ENCODE data around the gene ERO1B. TPM values are rescaled to one million over a fixed set of nuclear protein-coding genes. Genes with fewer than 3 reads are reported as not detected.

Gene ERO1B
- total and polyA plus RNA-seq, 12 donors = 4.0 to 7.0 (median 5.6) TPM

GRCh38 chr1:236313427-236313826 lies 31.7 kb upstream of the ERO1B start:
- Histone ChIP-seq H3K27ac (no peak overlapping the region), H3K9me3 (no peaks in the 10 kb centered on the region), H3K36me3 (no peaks in the 10 kb centered on the region), H3K4me1 (no peaks in the 10 kb centered on the region), H3K4me3 (no peak overlapping the region), H3K27me3 (no peaks in the 10 kb centered on the region)
- no peak for DNase-seq
- intact Hi-C loops (cut with DNase I) = no loop called here
- no peak for TF ChIP-seq CTCF (IDR thresholded peaks at IDR 0.05)
- WGBS, 2 donors = 83 to 87% methylated on average over 2 of the region's 2 CpGs
- ATAC-seq = no peak

DNA sequence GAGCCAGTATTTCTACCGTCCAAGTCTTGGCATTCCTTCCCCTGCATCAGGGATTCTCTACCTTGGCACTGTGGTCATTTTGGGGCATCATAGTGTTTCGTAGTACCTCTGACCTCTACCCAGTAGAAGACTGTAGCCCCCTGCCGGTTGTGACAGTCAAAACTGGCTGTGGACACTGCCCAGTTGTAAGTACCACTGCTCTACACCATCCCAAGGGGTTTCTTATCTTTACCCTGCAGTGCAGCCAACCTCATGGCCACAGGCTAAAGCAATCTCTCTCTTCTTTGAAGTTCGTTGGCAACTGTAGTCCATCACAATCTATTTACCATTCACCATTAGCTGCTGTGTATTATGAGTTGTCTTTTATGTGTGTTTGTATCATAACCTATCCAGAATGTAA lies 29.3 kb upstream of the ERO1B start:
- Histone ChIP-seq H3K27ac (no peak overlapping the region), H3K36me3 (no peaks in the 10 kb centered on the region), H3K9me3 (no peaks in the 10 kb centered on the region), H3K4me1 (no peaks in the 10 kb centered on the region), H3K4me3 (no peak overlapping the region), H3K27me3 (no peaks in the 10 kb centered on the region)
- 46 to 49% methylated on average over 4 of the region's 4 CpGs for WGBS, 2 donors
- no peak for TF ChIP-seq CTCF (IDR thresholded peaks at IDR 0.05)
- ATAC-seq (no peak), DNase-seq (no peak)
- intact Hi-C loops (cut with DNase I) = no loop called here

DNA sequence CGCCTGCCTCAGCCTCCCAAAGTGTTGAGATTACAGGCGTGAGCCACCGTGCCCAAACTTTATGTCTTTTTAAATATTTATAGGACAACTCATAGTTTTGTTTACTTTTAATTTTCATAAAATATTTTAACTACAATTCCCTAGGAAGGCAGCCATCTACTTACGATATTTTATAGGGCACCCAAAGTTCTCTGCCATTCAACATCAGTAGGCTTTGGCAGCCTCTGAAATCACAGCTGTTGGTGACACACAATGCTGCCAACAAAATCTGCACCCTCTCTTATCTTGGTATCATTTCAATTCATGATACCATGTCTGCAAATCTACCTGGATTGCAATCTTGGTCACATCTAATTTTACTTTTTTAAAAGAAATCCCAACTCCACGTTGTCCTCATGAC lies 27.1 kb upstream of the ERO1B start:
- WGBS, 2 donors = 90 to 92% methylated on average over 5 of the region's 5 CpGs
- TF ChIP-seq CTCF (IDR thresholded peaks at IDR 0.05) = no peak
- Histone ChIP-seq H3K9me3 (no peaks in the 10 kb centered on the region), H3K27me3 (no peaks in the 10 kb centered on the region), H3K4me3 (no peak overlapping the region), H3K36me3 (no peaks in the 10 kb centered on the region), H3K4me1 (no peaks in the 10 kb centered on the region), H3K27ac (no peak overlapping the region)
- intact Hi-C loops (cut with DNase I) = no loop called here
- no peak for DNase-seq
- no peak for ATAC-seq

- Histone ChIP-seq H3K9me3 (no peaks in the 10 kb centered on the region), H3K4me3 (no peak overlapping the region), H3K27me3 (no peaks in the 10 kb centered on the region), H3K27ac (no peak overlapping the region), H3K36me3 (no peaks in the 10 kb centered on the region), H3K4me1 (no peaks in the 10 kb centered on the region)
- DNase-seq (no peak), ATAC-seq (no peak)
- 72 to 76% methylated on average over 6 of the region's 6 CpGs for WGBS, 2 donors
- TF ChIP-seq CTCF (IDR thresholded peaks at IDR 0.05) = no peak
- intact Hi-C loops (cut with DNase I) = no loop called here
Measured at GRCh38 chr1:236307435-236307834, 25.7 kb upstream of the ERO1B start.

- DNase-seq (no peak), ATAC-seq (no peak)
- Histone ChIP-seq H3K36me3 (no peaks in the 10 kb centered on the region), H3K27ac (no peak overlapping the region), H3K9me3 (peaks cover 0 to 8% (median 0%) of the 10 kb centered on the region in 11 donors), H3K4me1 (no peaks in the 10 kb centered on the region), H3K4me3 (no peak overlapping the region), H3K27me3 (peaks cover 0 to 6% (median 0%) of the 10 kb centered on the region in 7 donors)
- 79 to 80% methylated on average over 4 of the region's 4 CpGs for WGBS, 2 donors
- TF ChIP-seq CTCF (IDR thresholded peaks at IDR 0.05) = no peak
- intact Hi-C loops (cut with DNase I) = no loop called here
Measured at GRCh38 chr1:236304682-236305081, 22.9 kb upstream of the ERO1B start.

Measured in heart right ventricle (tissue), 16 donors.